AG04450 (cell line): ENCODE results near the gene CTDSP1. TPM values are rescaled to one million over a fixed set of nuclear protein-coding genes. Genes with fewer than 3 reads are reported as not detected.

Experiments
- CTCF ChIA-PET: fragments of 300-600, 350-600 bp; formaldehyde crosslinking; extraction: SDS; loops from one replicate; lab custom pipeline; 2022; ENCODE audit warnings: antibody characterized with exemption, inconsistent platforms; lab: Charles Lee
- POLR2A ChIA-PET: fragments of 350-600 bp; formaldehyde crosslinking; extraction: SDS; loops from one replicate; lab custom pipeline; 2021; ENCODE audit warnings: antibody characterized with exemption, inconsistent platforms; lab: Yijun Ruan, JAX
- DNase-seq: peaks from one replicate; pipeline ENCODE4 v3.0.0-alpha.2; 2011; ENCODE audit warnings: low read depth, low spot score
- H3K27ac ChIP-seq: one replicate; pipeline ENCODE4 v1.5.1; 2012; ENCODE audit warnings: low read depth, low read length, control low read depth
- H3K27me3 ChIP-seq: one replicate; pipeline ENCODE4 v1.6.0; 2012; ENCODE audit warnings: low read length; ENCODE audit not compliant: control insufficient read depth, insufficient read depth
- H3K4me3 ChIP-seq: 2 replicates; pipeline ENCODE4 v1.5.1; 2011; ENCODE audit warnings: mild to moderate bottlenecking, low read depth, low read length, control low read depth
- H3K9me3 ChIP-seq: 2 replicates; pipeline ENCODE4 v1.5.1; 2012; ENCODE audit warnings: low read length; ENCODE audit not compliant: control insufficient read depth, insufficient read depth
- polyA plus RNA-seq: library from polyadenylated mRNA; depleted of rRNA; stranded (reverse); fragments of >200 nt; gene quantifications from 2 replicates; pipeline ENCODE4 v1.2.3, GENCODE V29; 2011
- TF ChIP-seq, protein P1 (sequence below): IDR thresholded peaks from 2 replicates; pipeline ENCODE4 v1.5.1; 2011; ENCODE audit warnings: low read depth, low read length, control low read depth, inconsistent platforms

CTDSP1 gene
- polyA plus RNA-seq, 1 experiment = 51.3 TPM

DNA sequence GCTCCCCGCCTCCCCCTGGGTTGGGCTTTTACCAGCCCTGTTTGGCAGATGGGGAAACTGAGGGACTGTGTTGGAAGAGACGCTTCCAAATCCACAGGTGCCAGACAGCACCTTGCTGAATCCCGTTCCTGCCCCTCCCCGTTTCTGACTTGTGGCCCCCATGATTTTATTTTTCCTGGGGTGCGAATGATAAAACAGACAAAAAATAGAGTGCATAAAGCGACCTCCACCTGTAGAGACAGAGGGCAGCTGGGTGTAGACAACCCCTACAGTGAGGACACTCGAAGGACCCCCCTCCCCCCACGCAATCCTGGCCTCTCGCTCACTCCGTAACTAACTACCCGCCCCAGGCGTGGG lies 2.2 kb upstream of the CTDSP1 start:
- ChIA-PET POLR2A (interaction anchor here (1.0 to 1.2 kb wide), 2 partner anchors 110 to 113 kb away, joined by 3 to 4 read pairs; no protein-coding TSS in a partner anchor), CTCF (interaction anchor here (1.3 to 5.9 kb wide), 3 partner anchors 40 to 105 kb away, joined by 3 to 64 read pairs (median 5); partner anchors contain the start of genes CATIP and TMBIM1)
- no peak for DNase-seq
- Histone ChIP-seq H3K4me3 (peak overlapping the region; percentile 76), H3K9me3 (no peaks in the 10 kb centered on the region; the same call in 1 of the 2 replicates), H3K27me3 (no peaks in the 10 kb centered on the region), H3K27ac (peak overlapping the region; percentile 98)
- TF ChIP-seq, protein P1, sequence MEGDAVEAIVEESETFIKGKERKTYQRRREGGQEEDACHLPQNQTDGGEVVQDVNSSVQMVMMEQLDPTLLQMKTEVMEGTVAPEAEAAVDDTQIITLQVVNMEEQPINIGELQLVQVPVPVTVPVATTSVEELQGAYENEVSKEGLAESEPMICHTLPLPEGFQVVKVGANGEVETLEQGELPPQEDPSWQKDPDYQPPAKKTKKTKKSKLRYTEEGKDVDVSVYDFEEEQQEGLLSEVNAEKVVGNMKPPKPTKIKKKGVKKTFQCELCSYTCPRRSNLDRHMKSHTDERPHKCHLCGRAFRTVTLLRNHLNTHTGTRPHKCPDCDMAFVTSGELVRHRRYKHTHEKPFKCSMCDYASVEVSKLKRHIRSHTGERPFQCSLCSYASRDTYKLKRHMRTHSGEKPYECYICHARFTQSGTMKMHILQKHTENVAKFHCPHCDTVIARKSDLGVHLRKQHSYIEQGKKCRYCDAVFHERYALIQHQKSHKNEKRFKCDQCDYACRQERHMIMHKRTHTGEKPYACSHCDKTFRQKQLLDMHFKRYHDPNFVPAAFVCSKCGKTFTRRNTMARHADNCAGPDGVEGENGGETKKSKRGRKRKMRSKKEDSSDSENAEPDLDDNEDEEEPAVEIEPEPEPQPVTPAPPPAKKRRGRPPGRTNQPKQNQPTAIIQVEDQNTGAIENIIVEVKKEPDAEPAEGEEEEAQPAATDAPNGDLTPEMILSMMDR = no peak

- DNase-seq = no peak
- TF ChIP-seq, protein P1 = no peak
- H3K27ac ChIP-seq = peak overlapping the region; percentile 65
- peak overlapping the region; percentile 76 for H3K4me3 ChIP-seq
- no peaks in the 10 kb centered on the region; the same call in 1 of the 2 replicates for H3K9me3 ChIP-seq
- no peaks in the 10 kb centered on the region for H3K27me3 ChIP-seq
- POLR2A ChIA-PET = interaction anchor here (1.0 to 1.2 kb wide), 2 partner anchors 111 to 113 kb away, joined by 3 to 4 read pairs; no protein-coding TSS in a partner anchor
- CTCF ChIA-PET = interaction anchor here (1.3 to 5.9 kb wide), 3 partner anchors 41 to 106 kb away, joined by 3 to 64 read pairs (median 5); partner anchors contain the start of genes CATIP and TMBIM1
These were observed 1.7 kb upstream of the CTDSP1 start for GRCh38 chr2:218397820-218398436.

GRCh38 chr2:218398437-218399390 lies 954 bp upstream of the CTDSP1 start:
- Histone ChIP-seq H3K27me3 (no peaks in the 10 kb centered on the region), H3K27ac (peak overlapping the region; percentile 78), H3K9me3 (no peaks in the 10 kb centered on the region; the same call in 1 of the 2 replicates), H3K4me3 (peak overlapping the region; percentile 79)
- TF ChIP-seq, protein P1 = no peak
- no peak for DNase-seq
- POLR2A ChIA-PET = interaction anchor here (1.0 kb wide), 1 partner anchor 114 kb away, joined by 3 read pairs; no protein-coding TSS in a partner anchor
- CTCF ChIA-PET = no interaction called here

- peak overlapping the region; percentile 73 for H3K27ac ChIP-seq
- H3K27me3 ChIP-seq = no peaks in the 10 kb centered on the region
- H3K4me3 ChIP-seq = peak overlapping the region; percentile 79
- CTCF ChIA-PET = interaction anchor here (0.7 to 1.0 kb wide), 2 partner anchors 66 to 99 kb away, joined by 3 to 6 read pairs; no protein-coding TSS in a partner anchor
- DNase-seq = no peak
- no peaks in the 10 kb centered on the region; the same call in 1 of the 2 replicates for H3K9me3 ChIP-seq
- TF ChIP-seq, protein P1 = no peak
- POLR2A ChIA-PET = interaction anchor here (1.0 to 1.1 kb wide), 2 partner anchors 114 to 130 kb away, joined by 4 to 5 read pairs; partner anchors contain the start of genes AAMP and PNKD
These were observed 680 bp downstream of the CTDSP1 start for GRCh38 chr2:218400167-218400929.
